Measurements from ENCODE around the gene B4GALNT4. TPM values are rescaled to one million over a fixed set of nuclear protein-coding genes. Genes with fewer than 3 reads are reported as not detected.

B4GALNT4 gene
- total and polyA plus RNA-seq, 2 donors from 2014 or later = 0.82 to 1.4 TPM

DNA sequence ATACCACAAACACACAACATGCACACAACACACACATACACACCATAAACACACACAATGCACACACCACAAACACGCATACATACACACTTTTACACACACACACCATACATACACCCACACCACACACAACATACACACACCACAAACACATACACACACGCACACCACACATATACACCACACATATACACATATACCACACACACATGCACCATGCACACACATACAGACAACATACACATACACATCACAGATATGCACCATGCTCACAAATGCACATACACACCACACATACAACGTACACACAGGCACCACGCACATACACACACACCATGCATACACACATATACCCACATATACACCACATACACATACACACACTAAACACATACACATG, 11.7 kb upstream of the B4GALNT4 start:
- FAIRE-seq (no peak), DNase-seq (no peak)
- Histone ChIP-seq H3K4me3 (ENCODE audit: low read length in 3 of 3) (peak overlapping the region in 1 of 3 donors; percentile 38), H3K36me3 (ENCODE audit: control insufficient read depth in 2 of 3, insufficient read depth in 3 of 3, low read length in 3 of 3) (peaks cover 0 to 15% (median 0%) of the 10 kb centered on the region in 3 donors), H3K27ac (ENCODE audit: low read depth in 2 of 2, low read length in 2 of 2) (no peak overlapping the region), H3K9ac (ENCODE audit: low read length in 3 of 3) (peak overlapping the region in 1 of 3 donors; percentile 20), H3K9me3 (ENCODE audit: control insufficient read depth in 2 of 3, insufficient read depth in 1 of 3, low read length in 3 of 3) (peaks cover 0 to 13% (median 0%) of the 10 kb centered on the region in 3 donors), H3K4me1 (ENCODE audit: control insufficient read depth in 2 of 3, insufficient read depth in 2 of 3, low read depth in 1 of 3, low read length in 3 of 3) (peaks cover 6 to 19% (median 18%) of the 10 kb centered on the region in 3 donors), H3K27me3 (ENCODE audit: control insufficient read depth, insufficient read depth, low read length) (no peaks in the 10 kb centered on the region)
- intact Hi-C loops (cut with DNase I) = loop anchor here (10.0 kb wide), 1 partner anchor 53 kb away; the partner anchor contains the start of gene IFITM2
- no peak for TF ChIP-seq CTCF (IDR thresholded peaks at IDR 0.05; ENCODE audit: borderline replicate concordance, extremely low read depth, insufficient read depth)

- no peak for TF ChIP-seq CTCF (IDR thresholded peaks at IDR 0.05; ENCODE audit: borderline replicate concordance, extremely low read depth, insufficient read depth)
- Histone ChIP-seq H3K27ac (ENCODE audit: low read depth in 2 of 2, low read length in 2 of 2) (no peak overlapping the region), H3K4me1 (ENCODE audit: control insufficient read depth in 2 of 3, insufficient read depth in 2 of 3, low read depth in 1 of 3, low read length in 3 of 3) (peaks cover 6 to 14% (median 14%) of the 10 kb centered on the region in 3 donors), H3K4me3 (ENCODE audit: low read length in 3 of 3) (no peak overlapping the region), H3K36me3 (ENCODE audit: control insufficient read depth in 2 of 3, insufficient read depth in 3 of 3, low read length in 3 of 3) (peaks cover 0 to 15% (median 0%) of the 10 kb centered on the region in 3 donors), H3K9ac (ENCODE audit: low read length in 3 of 3) (no peak overlapping the region), H3K27me3 (ENCODE audit: control insufficient read depth, insufficient read depth, low read length) (no peaks in the 10 kb centered on the region), H3K9me3 (ENCODE audit: control insufficient read depth in 2 of 3, insufficient read depth in 1 of 3, low read length in 3 of 3) (peaks cover 0 to 13% (median 0%) of the 10 kb centered on the region in 3 donors)
- FAIRE-seq (no peak), DNase-seq (no peak)
- intact Hi-C loops (cut with DNase I) = loop anchor here (10.0 kb wide), 1 partner anchor 53 kb away; the partner anchor contains the start of gene IFITM2
These were observed 11.0 kb upstream of the B4GALNT4 start for GRCh38 chr11:358129-358800.

- DNase-seq (no peak), FAIRE-seq (no peak)
- TF ChIP-seq CTCF (IDR thresholded peaks at IDR 0.05; ENCODE audit: borderline replicate concordance, extremely low read depth, insufficient read depth) = no peak
- Histone ChIP-seq H3K27me3 (ENCODE audit: control insufficient read depth, insufficient read depth, low read length) (no peaks in the 10 kb centered on the region), H3K27ac (ENCODE audit: low read depth in 2 of 2, low read length in 2 of 2) (no peak overlapping the region), H3K36me3 (ENCODE audit: control insufficient read depth in 2 of 3, insufficient read depth in 3 of 3, low read length in 3 of 3) (peaks cover 0 to 15% (median 0%) of the 10 kb centered on the region in 3 donors), H3K9ac (ENCODE audit: low read length in 3 of 3) (no peak overlapping the region), H3K4me3 (ENCODE audit: low read length in 3 of 3) (no peak overlapping the region), H3K9me3 (ENCODE audit: control insufficient read depth in 2 of 3, insufficient read depth in 1 of 3, low read length in 3 of 3) (peaks cover 0 to 13% (median 0%) of the 10 kb centered on the region in 3 donors), H3K4me1 (ENCODE audit: control insufficient read depth in 2 of 3, insufficient read depth in 2 of 3, low read depth in 1 of 3, low read length in 3 of 3) (peaks cover 3 to 8% (median 5%) of the 10 kb centered on the region in 3 donors)
- intact Hi-C loops (cut with DNase I) = loop anchor here (10.0 kb wide), 1 partner anchor 54 kb away; the partner anchor contains the start of gene IFITM2
These were observed 10.1 kb upstream of the B4GALNT4 start for GRCh38 chr11:359181-359714.
